Liver (tissue), 9 donors: ENCODE results near the gene GSTM1. TPM values are rescaled to one million over a fixed set of nuclear protein-coding genes. Genes with fewer than 3 reads are reported as not detected.
A peak's percentile ranks its signal among the peaks of the same experiment; 100 is the strongest.
"Not testable (repeated sequence)": the region's sequence is repeated elsewhere in the genome, so short reads cannot be mapped to it uniquely, and the experiment has no call there.

Experiments
- DNase-seq: peaks from one replicate; pipeline ENCODE4 v3.0.0-alpha.2; 2017; ENCODE audit warnings: low spot score
- H3K27ac ChIP-seq, 2 donors: one replicate each; pipeline ENCODE4 v1.7.0; 2013; ENCODE audit warnings: inconsistent platforms in 2 of 2, low read length in 2 of 2, control low read depth in 1 of 2, low read depth in 1 of 2, mild to moderate bottlenecking in 1 of 2
- H3K27me3 ChIP-seq, 4 donors: one replicate each; pipeline versions ENCODE4 v1.6.1 to v1.7.0; 2013; ENCODE audit warnings: low read length in 3 of 4, inconsistent platforms in 1 of 4, mild to moderate bottlenecking in 1 of 4, moderate library complexity in 1 of 4; ENCODE audit not compliant: control insufficient read depth in 4 of 4, insufficient read depth in 4 of 4
- H3K36me3 ChIP-seq, 4 donors: one replicate each; pipeline versions ENCODE4 v1.6.1 to v1.7.0; 2013; ENCODE audit warnings: low read length in 3 of 4, mild to moderate bottlenecking in 3 of 4, low read depth in 1 of 4, moderate library complexity in 1 of 4; ENCODE audit not compliant: control insufficient read depth in 4 of 4, insufficient read depth in 3 of 4
- H3K4me1 ChIP-seq, 4 donors: one replicate each; pipeline versions ENCODE4 v1.6.1 to v1.7.0; 2013; ENCODE audit warnings: low read length in 3 of 4, mild to moderate bottlenecking in 3 of 4, moderate library complexity in 1 of 4; ENCODE audit not compliant: control insufficient read depth in 4 of 4, insufficient read depth in 4 of 4
- H3K4me3 ChIP-seq, 3 donors: one replicate each; pipeline versions ENCODE4 v1.6.1 to v1.7.0; 2013; ENCODE audit warnings: low read length in 3 of 3, control low read depth in 1 of 3, low read depth in 1 of 3, mild to moderate bottlenecking in 1 of 3
- H3K9ac ChIP-seq, 2 donors: one replicate each; pipeline ENCODE4 v1.7.0; 2013; ENCODE audit warnings: low read length in 2 of 2, mild to moderate bottlenecking in 2 of 2, moderate library complexity in 2 of 2, control low read depth in 1 of 2, low read depth in 1 of 2
- H3K9me3 ChIP-seq, 4 donors: one replicate each; pipeline versions ENCODE4 v1.6.1 to v1.7.0; 2013; ENCODE audit warnings: low read length in 3 of 4; ENCODE audit not compliant: control insufficient read depth in 4 of 4
- CTCF ChIP-seq: fragments of 150-350 bp; IDR thresholded peaks from 2 replicates; pipeline ENCODE4 v1.5.1; 2017; ENCODE audit warnings: improper control_type of control experiment, low read depth, low read length; ENCODE audit not compliant: missing input control
- EGR1 ChIP-seq, 2 donors: IDR thresholded peaks; 2 replicates each; pipeline ENCODE4 v1.6.1; 2016 to 2018; ENCODE audit warnings: antibody characterized with exemption in 2 of 2, low read depth in 2 of 2
- HNF4A ChIP-seq, 2 donors: conservative IDR thresholded peaks; 2 replicates each; pipeline ENCODE4 v1.6.1; 2016; ENCODE audit warnings: antibody characterized with exemption in 2 of 2, mild to moderate bottlenecking in 2 of 2
- RXRA ChIP-seq, 2 donors: IDR thresholded peaks; 2 replicates each; pipeline ENCODE4 v1.6.1; 2017 to 2018; ENCODE audit warnings: antibody characterized with exemption in 2 of 2, mild to moderate bottlenecking in 1 of 2
- SP1 ChIP-seq: IDR thresholded peaks from 2 replicates; pipeline ENCODE4 v1.6.1; 2018; ENCODE audit warnings: antibody characterized with exemption, mild to moderate bottlenecking
- ZBTB33 ChIP-seq: IDR thresholded peaks from 2 replicates; pipeline ENCODE4 v1.6.1; 2016; ENCODE audit warnings: antibody characterized with exemption
- WGBS: extraction: QIAGEN DNeasy Blood & Tissue Kit; methylation state at CpG from one replicate; pipeline ENCODE4 v1.1.7; 2013; 5-methylcytosine and 5-hydroxymethylcytosine counted together
- polyA plus RNA-seq, 2 donors: library from polyadenylated mRNA; stranded (reverse) in 1 of 2; unstranded in 1 of 2; fragments of 200-250 nt in 1 of 2; fragments of >200 nt in 1 of 2; fragmentation: Nextera tagmentation in 1 of 2; extraction: Ambion mirVana in 1 of 2; gene quantifications; one replicate each; pipeline versions ENCODE4 v1.2.1 to v1.2.3, GENCODE V29; 2013 to 2015
- total RNA-seq, 2 donors: library from RNA; depleted of rRNA; stranded (reverse); fragments of >200 nt; gene quantifications; one replicate each; pipeline ENCODE4 v1.2.3, GENCODE V29; 2014
- donor health status: healthy.
- donor health status: healthy.
- donor health status: healthy.
- donor health status: healthy.
- donor health status: healthy.

The GSTM1 gene
- total and polyA plus RNA-seq, 4 donors = 14.7 to 341 (median 247) TPM

DNA sequence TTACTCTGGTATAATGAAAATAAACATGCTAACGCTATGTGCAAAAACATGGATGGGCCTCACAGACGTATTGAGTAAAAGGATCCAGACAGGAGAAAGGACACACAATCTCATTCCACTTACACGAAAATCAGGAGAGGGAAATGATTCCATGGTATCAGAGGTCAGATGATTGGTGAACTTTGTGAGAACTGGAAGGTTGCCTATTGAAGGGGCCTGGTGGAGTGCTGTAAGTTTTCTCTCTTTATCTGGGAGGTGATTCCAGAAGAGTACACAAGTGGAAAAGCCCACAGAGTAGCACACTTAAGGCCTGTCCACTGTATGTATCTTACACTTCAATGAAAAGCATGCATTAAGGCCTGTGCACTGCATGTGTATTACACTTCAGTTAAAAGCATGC lies 10.2 kb upstream of the GSTM1 start (continued):
- TF ChIP-seq CTCF (no peak), ZBTB33 (no peak), EGR1 (IDR thresholded peaks at IDR 0.05; ENCODE audit: low read depth in 2 of 2) (no peak)

DNA sequence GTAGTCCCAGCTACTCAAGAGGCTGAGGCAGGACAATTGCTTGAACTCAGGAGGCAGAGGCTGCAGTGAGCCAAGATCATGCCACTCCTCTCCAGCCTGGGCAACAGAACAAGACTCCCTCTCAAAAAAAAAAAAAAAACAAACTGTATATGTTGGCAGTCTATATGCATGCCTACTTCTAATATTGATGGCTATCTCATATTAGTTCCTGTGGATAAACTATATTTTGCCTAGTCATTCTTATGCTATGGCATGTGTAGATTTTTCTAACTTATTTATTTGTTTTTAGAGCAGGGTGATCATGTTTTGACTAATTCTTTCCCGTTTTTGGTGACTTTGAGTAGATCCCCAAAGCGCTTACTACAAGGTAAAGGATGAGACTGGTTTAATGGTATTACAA lies 9.0 kb upstream of the GSTM1 start:
- not testable (repeated sequence) for H3K4me1 ChIP-seq, H3K4me3 ChIP-seq, DNase-seq, H3K9me3 ChIP-seq, H3K27ac ChIP-seq, H3K27me3 ChIP-seq, H3K36me3 ChIP-seq, H3K9ac ChIP-seq
- WGBS = 91% methylated on average over 2 of the region's 2 CpGs

DNA sequence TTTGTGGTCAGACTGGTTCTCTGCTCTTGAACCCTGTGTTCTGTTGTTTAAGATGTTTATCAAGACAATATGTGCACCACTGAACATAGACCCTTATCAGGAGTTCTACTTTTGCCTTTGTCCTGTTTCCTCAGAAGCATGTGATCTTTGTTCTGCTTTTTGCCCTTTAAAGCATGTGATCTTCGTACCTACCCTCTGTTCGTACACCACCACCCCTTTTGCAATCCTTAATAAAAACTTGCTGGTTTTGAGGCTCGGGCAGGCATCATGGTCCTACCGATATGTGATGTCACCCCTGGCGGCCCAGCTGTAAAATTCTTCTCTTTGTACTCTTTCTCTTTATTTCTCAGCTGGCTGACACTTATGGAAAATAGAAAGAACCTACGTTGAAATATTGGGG lies 2.8 kb upstream of the GSTM1 start:
- DNase-seq, H3K27ac ChIP-seq, H3K9me3 ChIP-seq, H3K36me3 ChIP-seq, H3K27me3 ChIP-seq, H3K4me3 ChIP-seq, H3K9ac ChIP-seq: not testable (repeated sequence)
- peaks cover 0 to 13% (median 9%) of the 10 kb centered on the region in 4 donors for H3K4me1 ChIP-seq
- TF ChIP-seq HNF4A (conservative IDR thresholded peaks at IDR 0.05) (peak; percentile 14 to 68), RXRA (IDR thresholded peaks at IDR 0.05) (peak in 1 of 2 donors; percentile 37)
- 45% methylated on average over 6 of the region's 6 CpGs for WGBS

DNA sequence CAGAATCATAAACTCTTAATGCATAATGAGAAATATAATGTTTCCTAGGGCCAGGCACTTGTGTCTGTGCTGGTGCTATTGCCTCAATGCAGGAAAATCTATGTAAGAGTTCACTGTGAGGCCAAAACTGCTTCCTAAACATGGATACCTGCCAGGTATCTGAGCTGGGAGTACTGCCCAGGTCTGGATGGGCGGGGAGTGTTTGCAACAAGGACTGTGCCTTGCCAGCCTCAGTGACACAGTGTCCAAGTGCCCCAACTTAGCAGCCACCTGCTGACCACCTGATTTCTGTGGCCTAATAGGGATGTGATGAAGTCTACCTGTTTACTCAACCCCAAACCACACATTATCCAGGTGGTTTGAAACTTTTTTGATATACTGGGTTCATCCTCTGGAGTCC lies 2.2 kb upstream of the GSTM1 start:
- H3K9me3 ChIP-seq = not testable (repeated sequence)

GRCh38 chr1:109685890-109686289 lies 1.7 kb upstream of the GSTM1 start:
- TF ChIP-seq HNF4A (conservative IDR thresholded peaks at IDR 0.05) = peak; percentile 50 to 59
- H3K9me3 ChIP-seq, DNase-seq, H3K4me3 ChIP-seq, H3K27me3 ChIP-seq, H3K36me3 ChIP-seq, H3K9ac ChIP-seq: not testable (repeated sequence)
- 37% methylated on average over 4 of the region's 4 CpGs for WGBS
- Histone ChIP-seq H3K27ac (peak overlapping the region in 1 of 2 donors; percentile 20), H3K4me1 (peaks cover 0 to 23% (median 13%) of the 10 kb centered on the region in 4 donors)

More for the DNA sequence above, 2.2 kb upstream of the GSTM1 start:
- not testable (repeated sequence) for DNase-seq, H3K4me3 ChIP-seq, H3K27me3 ChIP-seq, H3K36me3 ChIP-seq, H3K9ac ChIP-seq, H3K27ac ChIP-seq
- TF ChIP-seq SP1 (peak; percentile 5), RXRA (IDR thresholded peaks at IDR 0.05) (peak in 1 of 2 donors; percentile 50)
- WGBS = 10% methylated on average over 1 of the region's 1 CpG
- H3K4me1 ChIP-seq = peaks cover 0 to 18% (median 11%) of the 10 kb centered on the region in 4 donors

- Histone ChIP-seq H3K4me3 (peak overlapping the region in 1 of 3 donors; percentile 68), H3K9ac (peak overlapping the region in 1 of 2 donors; percentile 67), H3K27ac (peak overlapping the region; percentile 66 to 67), H3K4me1 (peaks cover 1 to 32% (median 20%) of the 10 kb centered on the region in 4 donors)
- not testable (repeated sequence) for H3K9me3 ChIP-seq, DNase-seq, H3K36me3 ChIP-seq, H3K27me3 ChIP-seq
- WGBS = 27% methylated on average over 11 of the region's 11 CpGs
These were observed 508 bp upstream of the GSTM1 start for GRCh38 chr1:109687109-109687508.
